GM23338 (cell line): ENCODE data around the gene MARS2. TPM values are rescaled to one million over a fixed set of nuclear protein-coding genes. Genes with fewer than 3 reads are reported as not detected.

Source experiments
- ATAC-seq: fragments of 200-7000 bp; cut with Tn5 transposase; 3 replicates; pipeline ENCODE4 v1.9.1; 2020
- DNase-seq: peaks from one replicate; pipeline ENCODE4 v3.0.0-alpha.2; 2015; ENCODE audit warnings: low spot score
- H2AFZ ChIP-seq: fragments of 200-600 bp; sonication (generic); 2 replicates; pipeline ENCODE4 v1.8.0; 2016; ENCODE audit warnings: antibody characterized with exemption, mild to moderate bottlenecking, moderate library complexity
- H3F3A ChIP-seq: fragments of 200-600 bp; sonication (generic); replicated peaks from 2 replicates; pipeline ENCODE4 v1.8.0; 2017; ENCODE audit warnings: antibody characterized with exemption, mixed run types, low read depth
- H3K27ac ChIP-seq: fragments of 200-600 bp; sonication (generic); 2 replicates; pipeline ENCODE4 v1.6.1; 2016; ENCODE audit warnings: low read depth
- H3K27me3 ChIP-seq: fragments of 200-600 bp; sonication (generic); 2 replicates; pipeline ENCODE4 v1.8.0; 2016; ENCODE audit warnings: mild to moderate bottlenecking, mixed run types, moderate library complexity; ENCODE audit not compliant: insufficient read depth
- H3K36me3 ChIP-seq: fragments of 200-600 bp; sonication (generic); 2 replicates; pipeline ENCODE4 v1.8.0; 2016; ENCODE audit warnings: mild to moderate bottlenecking; ENCODE audit not compliant: insufficient read depth
- H3K4me1 ChIP-seq: fragments of 200-600 bp; sonication (generic); 2 replicates; pipeline ENCODE4 v1.8.0; 2016; ENCODE audit warnings: mild to moderate bottlenecking, moderate library complexity; ENCODE audit not compliant: insufficient read depth
- H3K4me2 ChIP-seq: fragments of 200-600 bp; sonication (generic); 2 replicates; pipeline ENCODE4 v1.7.1; 2017; ENCODE audit warnings: mixed run types
- H3K4me3 ChIP-seq: fragments of 200-600 bp; sonication (generic); 2 replicates; pipeline ENCODE4 v1.6.1; 2016; ENCODE audit warnings: mixed run types
- H3K79me2 ChIP-seq: fragments of 200-600 bp; sonication (generic); replicated peaks from 2 replicates; pipeline ENCODE4 v1.8.0; 2017; ENCODE audit warnings: mild to moderate bottlenecking; ENCODE audit not compliant: insufficient read depth
- H3K9me2 ChIP-seq: fragments of 200-600 bp; sonication (generic); 2 replicates; pipeline ENCODE4 v1.8.0; 2017; ENCODE audit not compliant: insufficient read depth
- H4K20me1 ChIP-seq: fragments of 200-600 bp; sonication (generic); replicated peaks from 2 replicates; pipeline ENCODE4 v1.8.0; 2017; ENCODE audit warnings: mild to moderate bottlenecking; ENCODE audit not compliant: insufficient read depth
- H3K27ac Mint-ChIP-seq: 2 replicates; pipeline ENCODE4 v1.8.0; 2020; ENCODE audit warnings: inconsistent platforms, mild to moderate bottlenecking, moderate library complexity, mixed read lengths
- H3K27me3 Mint-ChIP-seq: 3 replicates; pipeline ENCODE4 v1.8.0; 2022; ENCODE audit warnings: low read depth, mild to moderate bottlenecking, moderate library complexity, mixed read lengths, inconsistent platforms; ENCODE audit not compliant: insufficient read depth, poor library complexity
- H3K36me3 Mint-ChIP-seq: 3 replicates; pipeline ENCODE4 v1.8.0; 2021; ENCODE audit warnings: low read depth, mild to moderate bottlenecking, inconsistent platforms, moderate library complexity, mixed read lengths
- H3K4me1 Mint-ChIP-seq: 3 replicates; pipeline ENCODE4 v1.8.0; 2020; ENCODE audit warnings: mild to moderate bottlenecking, inconsistent platforms, mixed read lengths
- H3K4me3 Mint-ChIP-seq: 3 replicates; pipeline ENCODE4 v1.8.0; 2021; ENCODE audit warnings: moderate library complexity, mild to moderate bottlenecking, inconsistent platforms, mixed read lengths
- H3K9me3 Mint-ChIP-seq: 3 replicates; pipeline ENCODE4 v1.8.0; 2020; ENCODE audit warnings: moderate library complexity, mild to moderate bottlenecking, inconsistent platforms, mixed read lengths
- CREB1 ChIP-seq: fragments of 250-450 bp; sonication (Bioruptor Pico); IDR thresholded peaks from 2 replicates; pipeline ENCODE4 v1.5.0; 2020; ENCODE audit warnings: low read depth, mild to moderate bottlenecking, moderate library complexity
- CTCF ChIP-seq, 2 experiments: fragments of 200-600 bp in 1 of 2; sonication (generic) in 1 of 2; conservative IDR thresholded peaks; 2 replicates each; pipeline versions ENCODE4 v1.5.1 to v1.6.1; 2016 to 2017; ENCODE audit warnings: antibody characterized with exemption in 2 of 2, low read depth in 2 of 2, mild to moderate bottlenecking in 2 of 2, moderate library complexity in 1 of 2
- ETS1 ChIP-seq: IDR thresholded peaks from 2 replicates; pipeline ENCODE4 v1.6.1; 2016; ENCODE audit warnings: antibody characterized with exemption
- EZH2 ChIP-seq: fragments of 200-600 bp; sonication (generic); IDR thresholded peaks from one replicate; pipeline ENCODE4 v1.8.0; 2017; ENCODE audit warnings: antibody characterized with exemption, mild to moderate bottlenecking, low read depth; ENCODE audit not compliant: unreplicated experiment
- EZH2phosphoT487 ChIP-seq: fragments of 200-600 bp; sonication (generic); IDR thresholded peaks from one replicate; pipeline ENCODE4 v1.8.1; 2018; ENCODE audit warnings: antibody characterized with exemption; ENCODE audit not compliant: unreplicated experiment
- JUNB ChIP-seq: IDR thresholded peaks from one replicate; pipeline ENCODE4 v1.6.1; 2016; ENCODE audit warnings: antibody characterized with exemption; ENCODE audit not compliant: unreplicated experiment
- NANOG ChIP-seq: IDR thresholded peaks from 2 replicates; pipeline ENCODE4 v1.6.1; 2016; ENCODE audit warnings: antibody characterized with exemption, borderline replicate concordance
- POLR2AphosphoS5 ChIP-seq: IDR thresholded peaks from 2 replicates; pipeline ENCODE4 v1.6.1; 2016; ENCODE audit warnings: antibody characterized with exemption, low read depth
- REST ChIP-seq: IDR thresholded peaks from one replicate; pipeline ENCODE4 v1.6.1; 2018; ENCODE audit warnings: antibody characterized with exemption; ENCODE audit not compliant: unreplicated experiment
- STAT1 ChIP-seq: IDR thresholded peaks from one replicate; pipeline ENCODE4 v1.6.1; 2016; ENCODE audit warnings: antibody characterized with exemption; ENCODE audit not compliant: unreplicated experiment
- ZNF114 ChIP-seq: fragments of 250-450 bp; sonication (Bioruptor Pico); IDR thresholded peaks from 2 replicates; pipeline ENCODE4 v1.5.0; 2020; ENCODE audit warnings: mild to moderate bottlenecking, moderate library complexity
- ZNF331 ChIP-seq: fragments of 250-450 bp; sonication (Bioruptor Pico); IDR thresholded peaks from 2 replicates; pipeline ENCODE4 v1.5.0; 2020; ENCODE audit warnings: low read depth, mild to moderate bottlenecking, moderate library complexity
- ZNF462 ChIP-seq: fragments of 250-450 bp; sonication (Bioruptor Pico); IDR thresholded peaks from 2 replicates; pipeline ENCODE4 v1.5.0; 2020; ENCODE audit warnings: mild to moderate bottlenecking, moderate library complexity
- polyA plus RNA-seq: library from polyadenylated mRNA; unstranded; fragments of >200 nt; fragmentation: Nextera tagmentation; extraction: Ambion mirVana; gene quantifications from 2 replicates; pipeline ENCODE4 v1.2.1, GENCODE V29; 2016
- total RNA-seq: library from RNA; depleted of rRNA; stranded (reverse); fragments of >200 nt; shearing (Covaris generic); gene quantifications from 2 replicates; pipeline ENCODE4 v1.2.3, GENCODE V29; 2014

MARS2 gene
- total and polyA plus RNA-seq, 2 experiments from 2014 or later: 13.7 to 48.2 TPM

GRCh38 chr2:197711578-197711977 is 6.4 kb downstream of the MARS2 start:
- no peaks in the 10 kb centered on the region for H3F3A ChIP-seq
- no peaks in the 10 kb centered on the region for H3K27me3 ChIP-seq
- Mint-ChIP-seq H3K27ac (no peak overlapping the region), H3K4me1 (peaks cover 24% of the 10 kb centered on the region), H3K36me3 (peaks cover 45% of the 10 kb centered on the region), H3K9me3 (no peaks in the 10 kb centered on the region), H3K4me3 (no peak overlapping the region), H3K27me3 (no peaks in the 10 kb centered on the region)
- peaks cover 11% of the 10 kb centered on the region for H3K4me1 ChIP-seq
- no peaks in the 10 kb centered on the region for H3K9me2 ChIP-seq
- H3K36me3 ChIP-seq: peaks cover 10% of the 10 kb centered on the region; the same call in 1 of the 2 replicates
- H3K27ac ChIP-seq: no peak overlapping the region
- H4K20me1 ChIP-seq: peaks cover 27% of the 10 kb centered on the region
- no peak overlapping the region for H3K4me3 ChIP-seq
- no peak overlapping the region for H3K4me2 ChIP-seq
- ATAC-seq (no peak), DNase-seq (no peak)
- TF ChIP-seq CTCF (conservative IDR thresholded peaks at IDR 0.05; ENCODE audit: low read depth in 2 of 2) (no peak), ETS1 (no peak), POLR2AphosphoS5 (no peak), ZNF462 (CRISPR knock-in tag) (no peak), EZH2 (no peak), ZNF331 (CRISPR knock-in tag) (no peak), STAT1 (no peak), CREB1 (CRISPR knock-in tag) (no peak), JUNB (no peak), NANOG (no peak), EZH2phosphoT487 (no peak), REST (no peak), ZNF114 (no peak)
- H2AFZ ChIP-seq: no peak overlapping the region
- peaks cover 75% of the 10 kb centered on the region for H3K79me2 ChIP-seq
